ENCODE measurements around the gene MAPK6.

- TF ChIP-seq, protein P1, sequence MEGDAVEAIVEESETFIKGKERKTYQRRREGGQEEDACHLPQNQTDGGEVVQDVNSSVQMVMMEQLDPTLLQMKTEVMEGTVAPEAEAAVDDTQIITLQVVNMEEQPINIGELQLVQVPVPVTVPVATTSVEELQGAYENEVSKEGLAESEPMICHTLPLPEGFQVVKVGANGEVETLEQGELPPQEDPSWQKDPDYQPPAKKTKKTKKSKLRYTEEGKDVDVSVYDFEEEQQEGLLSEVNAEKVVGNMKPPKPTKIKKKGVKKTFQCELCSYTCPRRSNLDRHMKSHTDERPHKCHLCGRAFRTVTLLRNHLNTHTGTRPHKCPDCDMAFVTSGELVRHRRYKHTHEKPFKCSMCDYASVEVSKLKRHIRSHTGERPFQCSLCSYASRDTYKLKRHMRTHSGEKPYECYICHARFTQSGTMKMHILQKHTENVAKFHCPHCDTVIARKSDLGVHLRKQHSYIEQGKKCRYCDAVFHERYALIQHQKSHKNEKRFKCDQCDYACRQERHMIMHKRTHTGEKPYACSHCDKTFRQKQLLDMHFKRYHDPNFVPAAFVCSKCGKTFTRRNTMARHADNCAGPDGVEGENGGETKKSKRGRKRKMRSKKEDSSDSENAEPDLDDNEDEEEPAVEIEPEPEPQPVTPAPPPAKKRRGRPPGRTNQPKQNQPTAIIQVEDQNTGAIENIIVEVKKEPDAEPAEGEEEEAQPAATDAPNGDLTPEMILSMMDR (IDR thresholded peaks at IDR 0.05), result no peak
- no peak for TF ChIP-seq POLR2A (IDR thresholded peaks at IDR 0.05)
These were observed 39.0 kb downstream of the MAPK6 start for GRCh38 chr15:52057996-52058395.
